H1 (cell line): Measurements from ENCODE around the gene SLIT3. TPM values are rescaled to one million over a fixed set of nuclear protein-coding genes. Genes with fewer than 3 reads are reported as not detected.

Source experiments
- CTCF ChIA-PET: fragments of 300-600 bp; sonication (Branson Sonifier 250); formaldehyde crosslinking; loops from one replicate; lab custom pipeline; 2021; ENCODE audit not compliant: partially characterized antibody; lab: Charles Lee
- POLR2A ChIA-PET: fragments of 300-600 bp; sonication (Branson Sonifier 250); formaldehyde crosslinking; loops from one replicate; lab custom pipeline; 2021; ENCODE audit warnings: inconsistent platforms; ENCODE audit not compliant: partially characterized antibody; lab: Charles Lee
- DNase-seq, 2 experiments: peaks; one replicate each; pipeline versions ENCODE4 v3.0.0 to v3.0.0-alpha.2; 2010 to 2022; ENCODE audit warnings: low spot score in 2 of 2, low read depth in 1 of 2, mixed read lengths in 1 of 2
- FAIRE-seq: peaks from 2 replicates; lab custom pipeline; 2011; peaks lifted over from hg19 to GRCh38; lab: Jason Lieb, UNC
- H2AFZ ChIP-seq: 2 replicates; pipeline ENCODE4 v1.8.1; 2012; ENCODE audit warnings: low read length, inconsistent platforms
- H2AK5ac ChIP-seq: 2 replicates; pipeline ENCODE4 v1.6.1; 2013; ENCODE audit warnings: low read depth, low read length
- H2BK120ac ChIP-seq: replicated peaks from 2 replicates; pipeline ENCODE3; 2013; ENCODE audit warnings: low read depth, low read length, inconsistent platforms
- H2BK12ac ChIP-seq: 2 replicates; pipeline ENCODE4 v1.6.1; 2013; ENCODE audit warnings: low read depth, low read length
- H2BK15ac ChIP-seq: 2 replicates; pipeline ENCODE4 v1.6.1; 2013; ENCODE audit warnings: low read length
- H2BK20ac ChIP-seq: 2 replicates; pipeline ENCODE4 v1.6.1; 2013; ENCODE audit warnings: low read length
- H2BK5ac ChIP-seq: 2 replicates; pipeline ENCODE4 v1.6.1; 2013; ENCODE audit warnings: low read depth, low read length
- H3K14ac ChIP-seq: 2 replicates; pipeline ENCODE4 v1.6.1; 2013; ENCODE audit warnings: inconsistent platforms; ENCODE audit not compliant: insufficient read length
- H3K18ac ChIP-seq: 2 replicates; pipeline ENCODE4 v1.6.1; 2013; ENCODE audit warnings: low read length; ENCODE audit errors: extremely low read depth
- H3K23ac ChIP-seq: 2 replicates; pipeline ENCODE4 v1.6.1; 2013; ENCODE audit warnings: inconsistent platforms; ENCODE audit not compliant: insufficient read length
- H3K23me2 ChIP-seq: 2 replicates; pipeline ENCODE4 v1.6.1; 2013; ENCODE audit warnings: low read depth, low read length
- H3K27ac ChIP-seq: 2 replicates; pipeline ENCODE4 v1.6.1; 2011; ENCODE audit warnings: low read depth, low read length, inconsistent platforms
- H3K27me3 ChIP-seq, 4 experiments: replicated peaks in 1 of 4; 1 replicate in 1 of 4; 2 replicates in 3 of 4; pipeline versions ENCODE4 v1.6.1 to v1.8.1; 2011 to 2013; ENCODE audit warnings: low read length in 3 of 4, mild to moderate bottlenecking in 3 of 4, inconsistent platforms in 2 of 4, mixed read lengths in 2 of 4, moderate library complexity in 1 of 4; ENCODE audit not compliant: control insufficient read depth in 3 of 4, insufficient read depth in 3 of 4; ENCODE audit errors: extremely low read depth in 1 of 4
- H3K36me3 ChIP-seq, 4 experiments: 2 replicates each; pipeline versions ENCODE4 v1.6.1 to v1.8.1; 2011 to 2013; ENCODE audit warnings: mild to moderate bottlenecking in 4 of 4, low read length in 3 of 4, moderate library complexity in 2 of 4, control low read depth in 1 of 4, inconsistent platforms in 1 of 4; ENCODE audit not compliant: insufficient read depth in 4 of 4, control insufficient read depth in 2 of 4
- H3K4ac ChIP-seq: replicated peaks from 2 replicates; pipeline ENCODE3; 2013; ENCODE audit warnings: low read length, low read depth, mixed read lengths, inconsistent platforms; ENCODE audit not compliant: insufficient read length
- H3K4me1 ChIP-seq, 4 experiments: replicated peaks in 1 of 4; 1 replicate in 1 of 4; 2 replicates in 3 of 4; pipeline versions ENCODE4 v1.6.1 to v1.8.1; 2011 to 2013; ENCODE audit warnings: low read length in 3 of 4, inconsistent platforms in 2 of 4, mixed read lengths in 1 of 4; ENCODE audit not compliant: insufficient read depth in 4 of 4, control insufficient read depth in 3 of 4
- H3K4me2 ChIP-seq, 2 experiments: 2 replicates each; pipeline versions ENCODE4 v1.6.1 to v1.8.1; 2011 to 2013; ENCODE audit warnings: low read depth in 2 of 2, low read length in 2 of 2, control low read depth in 1 of 2, inconsistent platforms in 1 of 2, mild to moderate bottlenecking in 1 of 2; ENCODE audit not compliant: insufficient read depth in 1 of 2
- H3K4me3 ChIP-seq, 4 experiments: fragments of 200-600, 300-600 bp in 1 of 4; sonication (generic), shearing (Covaris generic), sonication (Bioruptor Twin) in 1 of 4; 2 replicates each; pipeline versions ENCODE4 v1.5.1 to v1.8.1; 2011 to 2016; ENCODE audit warnings: low read length in 4 of 4, low read depth in 3 of 4, control low read depth in 2 of 4, inconsistent platforms in 2 of 4, mild to moderate bottlenecking in 2 of 4, mixed read lengths in 1 of 4, moderate library complexity in 1 of 4; ENCODE audit not compliant: insufficient read depth in 2 of 4; ENCODE audit errors: extremely low read depth in 1 of 4
- H3K56ac ChIP-seq: replicated peaks from 2 replicates; pipeline ENCODE3; 2013; ENCODE audit warnings: low read depth, mild to moderate bottlenecking, mixed read lengths, low read length, inconsistent platforms; ENCODE audit not compliant: insufficient read length
- H3K79me1 ChIP-seq: 2 replicates; pipeline ENCODE4 v1.6.1; 2013; ENCODE audit warnings: low read depth, low read length, control low read depth
- H3K79me2 ChIP-seq, 2 experiments: 2 replicates each; pipeline versions ENCODE4 v1.6.1 to v1.8.1; 2012 to 2013; ENCODE audit warnings: low read length in 2 of 2, mild to moderate bottlenecking in 2 of 2, inconsistent platforms in 1 of 2; ENCODE audit not compliant: insufficient read depth in 2 of 2, control insufficient read depth in 1 of 2
- H3K9ac ChIP-seq, 4 experiments: replicated peaks in 1 of 4; 1 replicate in 1 of 4; 2 replicates in 3 of 4; pipeline versions ENCODE4 v1.6.1 to v1.8.1; 2011 to 2013; ENCODE audit warnings: low read depth in 3 of 4, low read length in 3 of 4, control low read depth in 2 of 4, mild to moderate bottlenecking in 2 of 4, moderate library complexity in 2 of 4, inconsistent platforms in 1 of 4; ENCODE audit errors: extremely low read depth in 1 of 4
- H3K9me3 ChIP-seq, 2 experiments: 2 replicates each; pipeline versions ENCODE4 v1.6.1 to v1.8.1; 2012 to 2013; ENCODE audit warnings: mild to moderate bottlenecking in 2 of 2, moderate library complexity in 2 of 2, control low read depth in 1 of 2, inconsistent platforms in 1 of 2, low read depth in 1 of 2, low read length in 1 of 2, mixed read lengths in 1 of 2; ENCODE audit not compliant: insufficient read depth in 2 of 2
- H4K20me1 ChIP-seq, 2 experiments: replicated peaks in 1 of 2; 2 replicates each; pipeline versions ENCODE3 to v1.8.1; 2011 to 2013; ENCODE audit warnings: inconsistent platforms in 2 of 2, low read length in 2 of 2, mild to moderate bottlenecking in 1 of 2; ENCODE audit not compliant: insufficient read depth in 2 of 2, control insufficient read depth in 1 of 2
- H4K5ac ChIP-seq: 2 replicates; pipeline ENCODE4 v1.6.1; 2013; ENCODE audit warnings: low read length, low read depth, mixed read lengths, inconsistent platforms; ENCODE audit not compliant: insufficient read length
- H4K8ac ChIP-seq: 2 replicates; pipeline ENCODE4 v1.8.0; 2013; ENCODE audit warnings: mild to moderate bottlenecking, moderate library complexity, low read length, inconsistent platforms; ENCODE audit not compliant: insufficient read depth; ENCODE audit errors: extremely low read depth
- H4K91ac ChIP-seq: replicated peaks from 2 replicates; pipeline ENCODE3; 2013; ENCODE audit warnings: low read length, mixed read lengths, inconsistent platforms; ENCODE audit not compliant: insufficient read length
- BACH1 ChIP-seq: IDR thresholded peaks from 2 replicates; pipeline ENCODE4 v1.6.1; 2012; ENCODE audit warnings: low read length, improper control_type of control experiment
- EGR1 ChIP-seq: IDR thresholded peaks from 2 replicates; pipeline ENCODE4 v1.6.1; 2011; ENCODE audit warnings: low read depth, low read length, borderline replicate concordance
- GTF2F1 ChIP-seq: IDR thresholded peaks from 2 replicates; pipeline ENCODE4 v1.6.1; 2012; ENCODE audit warnings: low read depth, low read length, improper control_type of control experiment, borderline replicate concordance
- HDAC6 ChIP-seq: IDR thresholded peaks from one replicate; pipeline ENCODE4 v1.7.1; 2012; ENCODE audit warnings: low read depth, mild to moderate bottlenecking, inconsistent platforms, low read length, moderate library complexity
- MAFK ChIP-seq: IDR thresholded peaks from 2 replicates; pipeline ENCODE4 v1.6.1; 2012; ENCODE audit warnings: low read depth, mild to moderate bottlenecking, improper control_type of control experiment, low read length
- MAX ChIP-seq: IDR thresholded peaks from 2 replicates; pipeline ENCODE4 v1.6.1; 2012; ENCODE audit warnings: inconsistent platforms
- NANOG ChIP-seq: IDR thresholded peaks from 2 replicates; pipeline ENCODE4 v1.6.1; 2011; ENCODE audit warnings: low read length, low read depth, mild to moderate bottlenecking, inconsistent platforms; ENCODE audit not compliant: insufficient read depth, poor library complexity, severe bottlenecking
- RNF2 ChIP-seq: fragments of 200-900, 300-1000 bp; sonication (generic); IDR thresholded peaks from 2 replicates; pipeline ENCODE4 v1.7.1; 2016; ENCODE audit warnings: borderline replicate concordance, low read depth, mild to moderate bottlenecking, antibody characterized with exemption, low read length; ENCODE audit not compliant: poor library complexity, severe bottlenecking; ENCODE audit errors: missing control alignments
- SAP30 ChIP-seq: fragments of 300-600 bp; sonication (generic); IDR thresholded peaks from 2 replicates; pipeline ENCODE4 v1.7.1; 2012; ENCODE audit warnings: low read length, moderate library complexity, mild to moderate bottlenecking, inconsistent platforms; ENCODE audit not compliant: insufficient read depth, insufficient replicate concordance
- SP1 ChIP-seq: IDR thresholded peaks from 2 replicates; pipeline ENCODE4 v1.6.1; 2011; ENCODE audit warnings: low read depth, low read length
- SUZ12 ChIP-seq: fragments of 200-600 bp; sonication (generic); IDR thresholded peaks from 2 replicates; pipeline ENCODE4 v1.6.1; 2012; ENCODE audit warnings: mild to moderate bottlenecking, inconsistent platforms, low read length, moderate library complexity, mixed read lengths
- WGBS, 2 experiments: shearing (Covaris generic) in 1 of 2; methylation state at CpG; one replicate each; pipeline versions ENCODE4 v1.1.6 to v1.1.7; 2013 to 2015; ENCODE audit warnings: low lambda C conversion rate in 2 of 2, mixed read lengths in 2 of 2, inconsistent platforms in 1 of 2, low coverage in 1 of 2, missing lambda C conversion rate in 1 of 2; ENCODE audit not compliant: insufficient replicate concordance in 2 of 2, insufficient coverage in 1 of 2, insufficient read length in 1 of 2; ENCODE audit errors: extremely low coverage in 1 of 2, missing lambda C conversion rate in 1 of 2; 5-methylcytosine and 5-hydroxymethylcytosine counted together
- polyA plus RNA-seq, 7 experiments: library from polyadenylated mRNA; depleted of rRNA in 3 of 7; stranded (reverse) in 5 of 7; unstranded in 2 of 7; fragments of >200 nt in 5 of 7; fragments of 200-250 nt in 2 of 7; gene quantifications; 1 replicate in 5 of 7; 2 replicates in 1 of 7; 4 replicates in 1 of 7; pipeline versions ENCODE4 v1.2.1 to v1.2.3, GENCODE V29; 2011 to 2013; ENCODE audit warnings: missing spikeins in 2 of 7, mixed read lengths in 2 of 7
- total RNA-seq: library from RNA; stranded (reverse); fragmentation: NEBNext Ultra II Directional; extraction: Animal tissue kit (Norgen Biotek cat#: 25700); gene quantifications from 2 replicates; pipeline ENCODE4 v1.2.1, GENCODE V29; 2021

SLIT3 gene
- total and polyA plus RNA-seq, 2 of the 8 experiments (the other 6 are each of a cell fraction or from before 2014, with no cell fraction given) = 1.1 to 1.2 TPM

GRCh38 chr5:169148138-169148740 is 152.7 kb downstream of the SLIT3 start:
- FAIRE-seq (no peak), DNase-seq (no peak)
- no peak overlapping the region for H4K5ac ChIP-seq
- 93% methylated on average over 10 of the region's 10 CpGs; no CpG with 5 or more reads in 1 of the 2 experiments for WGBS, 2 experiments
- no peaks in the 10 kb centered on the region for H3K36me3 ChIP-seq
- no peaks in the 10 kb centered on the region for H3K79me2 ChIP-seq
- CTCF ChIA-PET = interaction anchor here (0.6 to 9.8 kb wide), 17 partner anchors 13 to 409 kb away, joined by 3 to 69 read pairs (median 3); no protein-coding TSS in a partner anchor
- no peak overlapping the region for H4K91ac ChIP-seq
- H3K9me3 ChIP-seq = no peaks in the 10 kb centered on the region
- H3K18ac ChIP-seq = no peak overlapping the region
- H2BK15ac ChIP-seq = no peak overlapping the region
- H3K23me2 ChIP-seq = no peaks in the 10 kb centered on the region; the same call in 1 of the 2 replicates
- H3K9ac ChIP-seq = no peak overlapping the region
- no peak overlapping the region for H3K14ac ChIP-seq
- H3K79me1 ChIP-seq = no peaks in the 10 kb centered on the region
- no peak overlapping the region for H3K23ac ChIP-seq
- H2BK20ac ChIP-seq = no peak overlapping the region
- no peak overlapping the region for H3K4me3 ChIP-seq
- no peaks in the 10 kb centered on the region for H4K20me1 ChIP-seq
- H2BK12ac ChIP-seq = no peak overlapping the region
- H3K4ac ChIP-seq = no peak overlapping the region
- no peak overlapping the region for H2AFZ ChIP-seq
- no peak overlapping the region for H3K4me2 ChIP-seq
- H3K27me3 ChIP-seq = no peaks in the 10 kb centered on the region
- H2BK120ac ChIP-seq = no peak overlapping the region
- no peak overlapping the region for H2BK5ac ChIP-seq
- TF ChIP-seq BACH1 (no peak), MAFK (no peak), HDAC6 (no peak), SAP30 (no peak), RNF2 (no peak), GTF2F1 (no peak), SP1 (no peak), EGR1 (no peak), NANOG (no peak), SUZ12 (no peak), MAX (no peak)
- H4K8ac ChIP-seq = no peak overlapping the region
- H2AK5ac ChIP-seq = no peak overlapping the region
- POLR2A ChIA-PET = interaction anchor here (0.6 kb wide), 1 partner anchor 444 kb away, joined by 5 read pairs; no protein-coding TSS in a partner anchor
- H3K27ac ChIP-seq = no peak overlapping the region
- peaks cover 0 to 5% (median 3%) of the 10 kb centered on the region in 4 experiments; a peak in 2 of 7 replicates for H3K4me1 ChIP-seq
- no peak overlapping the region for H3K56ac ChIP-seq
